ENCODE measurements around the gene ARMH3. TPM values are rescaled to one million over a fixed set of nuclear protein-coding genes. Genes with fewer than 3 reads are reported as not detected.

The ARMH3 gene
- polyA plus RNA-seq, 4 donors, result 16.6 to 21.1 (median 19.5) TPM

DNA sequence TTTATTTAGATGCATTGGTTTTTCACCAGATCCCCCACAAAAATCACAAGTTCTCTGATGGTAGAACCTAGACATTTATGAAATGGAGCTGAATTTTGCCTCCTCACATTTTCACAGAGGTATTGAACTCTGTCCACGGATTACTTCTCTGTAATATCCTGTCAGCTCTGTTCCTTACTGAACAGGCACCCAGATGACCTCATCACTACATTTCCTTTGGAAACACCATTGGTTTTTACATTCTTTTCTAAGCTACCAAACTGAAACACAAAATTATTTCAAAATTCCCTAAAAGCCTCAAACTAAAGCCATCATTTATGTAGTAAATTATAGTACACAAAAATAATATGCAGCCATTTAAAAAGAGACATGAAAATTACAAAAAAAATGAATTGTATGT is 114.1 kb downstream of the ARMH3 start:
- no peak for DNase-seq (ENCODE audit: low read depth in 4 of 4, low spot score in 2 of 4)

DNA sequence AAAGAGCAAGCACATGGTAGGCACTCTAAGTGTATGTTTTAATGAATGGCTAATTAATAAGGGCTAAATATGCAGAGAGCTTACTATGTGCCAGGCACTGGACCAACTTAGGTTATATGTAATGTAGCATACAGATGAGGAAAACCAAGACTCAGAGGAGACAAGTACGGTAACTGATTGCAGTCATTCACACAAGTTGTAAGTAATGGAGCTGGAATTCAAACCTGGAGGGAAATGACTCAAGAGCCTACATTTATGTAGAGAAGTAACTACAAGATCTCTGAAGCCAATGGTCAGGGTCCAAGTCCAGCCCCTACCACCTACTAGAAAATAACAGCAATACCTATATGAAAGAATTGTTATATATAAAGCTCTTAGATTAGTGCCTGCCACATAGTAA is 115.1 kb downstream of the ARMH3 start:
- no peak for DNase-seq (ENCODE audit: low read depth in 4 of 4, low spot score in 2 of 4)

DNA sequence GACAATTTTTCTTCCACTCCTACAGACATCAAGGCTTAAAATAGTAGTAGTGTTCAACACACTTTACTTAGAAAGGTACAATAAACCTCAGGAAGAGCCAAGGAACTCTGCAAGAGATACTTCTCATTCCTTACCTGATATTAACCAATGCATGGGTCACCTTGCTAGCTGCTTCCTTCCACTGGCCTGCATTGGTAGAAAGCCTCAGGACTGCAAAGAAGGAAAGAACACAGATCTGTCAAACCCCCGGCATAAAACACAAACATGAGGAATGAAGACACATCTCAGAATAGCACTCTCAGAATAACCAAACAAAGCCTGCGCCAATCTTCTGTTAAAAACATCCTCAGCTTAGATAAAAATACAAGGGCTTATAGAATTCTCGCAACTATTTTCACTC is 116.2 kb downstream of the ARMH3 start:
- DNase-seq (ENCODE audit: low read depth in 4 of 4, low spot score in 2 of 4), result no peak

DNA sequence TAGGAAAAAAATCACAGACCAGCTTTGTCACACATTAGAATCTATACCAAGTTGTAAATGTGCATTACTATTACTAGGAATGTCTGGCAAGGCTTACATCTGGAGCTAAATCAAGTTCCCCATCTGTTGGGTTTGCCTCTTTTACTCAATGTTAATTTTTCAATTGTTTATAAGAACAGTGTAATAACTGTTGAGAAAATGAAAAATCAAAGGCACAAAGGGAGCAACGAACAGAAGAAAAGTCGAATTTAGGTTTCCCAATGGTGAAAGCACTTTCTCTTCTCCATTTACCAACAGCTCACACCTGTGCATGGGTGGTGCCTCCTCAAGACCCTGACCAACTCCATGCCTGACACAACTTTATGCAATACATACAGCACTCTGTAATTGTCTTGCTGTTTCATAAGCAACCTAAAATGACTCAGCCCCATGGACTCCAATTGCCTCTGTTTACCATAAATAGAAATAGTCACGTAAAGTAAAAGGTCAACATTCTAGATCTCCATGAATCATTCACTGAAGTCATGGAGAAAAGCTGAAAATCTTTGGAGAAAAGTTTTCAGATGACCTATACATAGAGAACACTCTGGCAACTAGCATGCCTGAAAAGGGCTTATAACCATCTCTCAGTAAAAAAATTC is 116.8 kb downstream of the ARMH3 start:
- DNase-seq (ENCODE audit: low read depth in 4 of 4, low spot score in 2 of 4), result no peak

DNA sequence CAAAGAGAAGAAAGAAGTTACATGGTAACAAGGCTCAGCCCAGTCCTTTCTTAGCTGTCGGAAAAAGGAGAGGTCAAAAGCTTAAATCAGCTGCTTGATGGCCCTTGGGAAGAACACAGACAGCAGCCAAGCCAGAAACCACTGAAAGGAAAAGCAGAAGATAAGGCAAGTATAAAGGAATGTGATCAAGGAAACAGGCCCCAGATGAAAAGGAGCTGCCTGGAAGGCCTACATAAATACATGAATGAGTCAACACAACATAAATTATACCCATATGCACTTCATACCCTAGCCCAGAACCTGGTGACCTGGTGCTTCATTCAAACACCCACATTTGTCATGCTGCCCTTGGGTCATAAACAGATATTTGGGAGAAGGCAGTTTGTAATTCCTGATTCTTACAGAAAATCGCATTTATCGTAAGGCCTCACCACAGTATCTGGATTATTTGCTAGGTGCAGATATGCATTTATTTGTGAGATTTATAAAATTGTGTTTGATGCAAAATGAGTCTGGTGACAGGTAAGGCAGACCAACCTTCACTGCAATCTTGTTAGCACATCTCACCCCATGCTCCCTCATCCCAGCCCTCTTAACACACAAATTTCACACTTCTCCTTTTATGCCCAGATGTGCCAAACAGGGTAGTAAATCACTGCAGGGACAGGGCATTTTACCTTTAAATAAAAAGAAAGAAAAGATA is 117.5 kb downstream of the ARMH3 start:
- peak in 1 of 4 donors; percentile 24 for DNase-seq (ENCODE audit: low read depth in 4 of 4, low spot score in 2 of 4)

DNA sequence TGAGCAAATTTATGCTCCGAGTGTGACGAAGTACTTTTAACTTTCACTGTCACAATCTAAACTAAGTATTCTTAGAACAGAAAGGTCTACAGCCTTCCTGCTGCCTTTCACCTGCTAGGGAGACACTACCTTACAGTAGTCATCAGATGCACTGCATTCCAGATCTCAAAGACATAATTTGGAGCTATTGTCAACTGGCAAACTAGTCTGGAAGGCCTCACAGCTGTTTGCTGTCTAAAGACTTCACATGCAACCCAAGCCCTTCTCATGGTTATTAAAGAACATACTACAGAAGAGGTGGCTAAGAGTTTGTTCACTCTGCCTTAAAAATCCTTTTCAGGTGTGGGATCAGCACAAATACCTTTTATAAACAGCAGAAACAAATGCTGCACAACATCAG is 120.5 kb downstream of the ARMH3 start:
- DNase-seq (ENCODE audit: low read depth in 4 of 4, low spot score in 2 of 4), result no peak

DNA sequence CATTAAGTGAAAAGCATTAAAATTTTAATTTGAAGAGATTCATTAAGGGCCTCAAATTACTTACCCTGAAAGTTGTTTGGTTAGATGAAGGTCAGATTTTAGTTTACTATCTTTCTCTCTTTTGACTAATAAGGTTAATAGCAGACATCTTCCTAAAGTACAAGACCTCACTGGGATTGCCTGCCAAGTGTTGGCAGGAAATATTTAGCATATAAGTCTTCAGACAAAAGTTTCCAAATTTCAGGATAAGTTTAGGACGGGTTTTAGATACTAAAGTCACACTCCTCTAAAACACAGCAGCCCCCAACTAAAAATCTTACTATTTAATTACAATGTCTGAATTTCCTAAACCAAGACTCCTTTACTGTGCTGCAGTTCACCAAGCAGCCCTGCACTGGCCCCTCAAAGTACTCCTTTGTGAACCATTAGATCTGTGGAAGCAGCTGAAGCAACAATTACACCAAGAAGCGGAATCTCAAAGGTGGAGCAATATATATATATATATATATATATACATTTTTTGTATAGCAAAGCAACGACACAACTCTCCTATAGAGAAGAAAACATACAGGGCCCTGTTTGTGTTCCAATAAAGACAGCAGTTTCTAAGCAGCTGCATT is 121.2 kb downstream of the ARMH3 start:
- no peak for DNase-seq (ENCODE audit: low read depth in 4 of 4, low spot score in 2 of 4)

DNA sequence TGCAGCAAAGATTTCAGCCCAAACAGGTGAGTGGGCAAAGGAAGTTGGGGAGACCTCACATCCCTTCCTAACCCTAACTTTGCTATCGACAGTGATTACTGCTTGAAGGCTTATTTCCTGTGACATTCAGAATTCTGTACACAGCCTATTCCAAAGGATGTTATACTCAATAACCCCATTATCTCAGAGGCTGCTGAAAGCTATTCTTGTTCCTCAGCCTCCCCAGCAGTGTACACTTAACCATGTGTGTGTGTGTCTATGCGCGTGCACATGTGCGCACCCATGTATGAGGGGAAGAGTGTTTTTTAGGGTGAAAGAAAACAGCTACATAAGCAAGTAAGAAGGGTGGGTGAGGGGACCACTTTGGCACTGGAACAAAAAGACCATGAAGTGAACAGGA is 122.0 kb downstream of the ARMH3 start:
- DNase-seq (ENCODE audit: low read depth in 4 of 4, low spot score in 2 of 4), result no peak

DNA sequence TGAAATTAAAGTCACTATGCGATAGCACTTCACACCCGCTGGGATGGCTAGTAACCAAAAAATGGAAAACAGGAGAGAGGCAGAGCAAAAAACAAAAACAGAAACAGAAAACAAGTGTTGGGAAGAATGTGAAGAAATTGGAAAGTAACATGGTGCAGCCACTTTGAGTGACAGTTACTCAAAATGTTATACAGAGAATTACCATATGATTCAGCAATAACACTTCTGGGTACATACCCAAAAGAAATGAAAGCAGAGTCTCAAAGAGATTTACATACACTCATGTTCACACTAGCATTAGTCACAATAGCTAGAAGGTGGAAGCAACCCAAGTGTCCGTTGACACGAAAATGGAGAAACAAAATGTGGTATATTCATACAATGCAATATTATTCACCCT is 123.8 kb downstream of the ARMH3 start:
- DNase-seq (ENCODE audit: low read depth in 4 of 4, low spot score in 2 of 4), result no peak

DNA sequence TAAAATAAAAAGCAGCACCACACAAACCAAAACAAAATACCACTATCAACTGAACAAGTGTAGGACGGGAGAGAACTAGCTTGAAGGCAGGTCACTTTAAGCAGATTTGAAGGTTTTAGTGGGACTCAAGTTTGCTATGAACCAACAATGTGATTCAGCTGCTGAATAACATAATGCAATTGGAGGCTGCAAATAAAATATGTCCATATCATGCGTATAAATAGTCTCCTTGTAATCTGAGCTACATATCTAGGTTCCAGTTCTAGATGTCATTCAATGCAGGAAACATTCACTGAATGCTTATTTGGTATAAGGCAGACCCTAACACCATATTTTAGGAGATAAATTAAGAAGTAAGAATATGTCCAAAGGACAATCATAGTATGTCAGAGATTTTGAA is 130.9 kb downstream of the ARMH3 start:
- DNase-seq (ENCODE audit: low read depth in 4 of 4, low spot score in 2 of 4), result no peak

DNA sequence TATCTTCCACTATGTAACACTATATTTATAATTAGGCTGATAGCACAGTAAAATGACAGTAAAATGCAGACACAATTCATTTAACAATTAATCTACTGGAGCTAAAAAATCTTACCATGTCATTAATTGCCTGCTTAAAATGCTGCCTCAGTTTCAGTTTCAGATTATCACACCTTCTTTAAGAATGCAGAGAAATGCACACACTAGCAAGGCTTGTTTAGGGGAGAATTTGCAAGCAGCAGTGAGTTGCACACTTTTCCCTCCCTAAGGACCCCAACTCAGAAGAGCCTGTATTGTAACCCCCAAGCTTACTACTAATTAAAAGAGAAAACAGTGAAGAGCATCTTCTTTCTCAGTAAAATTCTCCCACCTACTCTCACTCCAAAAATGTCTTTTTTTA is 132.7 kb downstream of the ARMH3 start:
- DNase-seq (ENCODE audit: low read depth in 4 of 4, low spot score in 2 of 4), result no peak

DNA sequence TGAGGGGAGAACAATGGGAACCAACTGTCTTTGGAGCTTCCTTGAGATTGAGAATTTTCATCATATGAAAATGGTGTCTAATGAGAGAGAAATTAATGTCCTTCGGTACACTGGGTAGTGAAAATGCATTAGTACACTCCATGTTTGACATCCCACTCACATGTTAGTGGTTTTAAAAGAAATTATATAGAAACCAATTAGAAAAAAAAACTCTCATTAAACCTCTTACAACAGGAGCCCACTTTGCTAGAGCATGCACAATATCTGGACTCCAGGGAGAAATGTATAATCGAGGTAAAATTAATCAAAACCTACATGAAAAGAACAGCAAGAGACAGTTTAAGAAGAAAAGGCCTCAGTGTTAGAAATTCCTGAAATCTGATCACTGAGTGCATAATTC is 133.1 kb downstream of the ARMH3 start:
- DNase-seq (ENCODE audit: low read depth in 4 of 4, low spot score in 2 of 4), result no peak

DNA sequence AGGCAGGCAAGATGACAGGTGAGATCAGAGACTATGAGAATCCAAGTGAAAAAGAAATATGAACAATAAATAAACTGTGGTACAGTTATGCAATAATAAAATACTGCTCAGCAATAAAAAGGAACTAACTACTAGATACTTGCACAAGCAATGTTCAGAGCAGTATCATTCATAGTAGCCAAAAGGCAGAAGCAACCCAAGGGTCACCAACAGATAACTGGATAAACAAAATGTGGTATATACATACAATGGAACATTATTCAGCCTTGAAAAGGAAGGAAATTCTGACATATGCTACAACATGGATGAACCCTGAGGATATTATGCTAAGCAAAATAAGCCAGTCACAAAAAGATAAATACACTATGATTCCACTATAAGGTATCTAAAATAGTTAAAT is 135.4 kb downstream of the ARMH3 start:
- DNase-seq (ENCODE audit: low read depth in 4 of 4, low spot score in 2 of 4), result no peak

DNA sequence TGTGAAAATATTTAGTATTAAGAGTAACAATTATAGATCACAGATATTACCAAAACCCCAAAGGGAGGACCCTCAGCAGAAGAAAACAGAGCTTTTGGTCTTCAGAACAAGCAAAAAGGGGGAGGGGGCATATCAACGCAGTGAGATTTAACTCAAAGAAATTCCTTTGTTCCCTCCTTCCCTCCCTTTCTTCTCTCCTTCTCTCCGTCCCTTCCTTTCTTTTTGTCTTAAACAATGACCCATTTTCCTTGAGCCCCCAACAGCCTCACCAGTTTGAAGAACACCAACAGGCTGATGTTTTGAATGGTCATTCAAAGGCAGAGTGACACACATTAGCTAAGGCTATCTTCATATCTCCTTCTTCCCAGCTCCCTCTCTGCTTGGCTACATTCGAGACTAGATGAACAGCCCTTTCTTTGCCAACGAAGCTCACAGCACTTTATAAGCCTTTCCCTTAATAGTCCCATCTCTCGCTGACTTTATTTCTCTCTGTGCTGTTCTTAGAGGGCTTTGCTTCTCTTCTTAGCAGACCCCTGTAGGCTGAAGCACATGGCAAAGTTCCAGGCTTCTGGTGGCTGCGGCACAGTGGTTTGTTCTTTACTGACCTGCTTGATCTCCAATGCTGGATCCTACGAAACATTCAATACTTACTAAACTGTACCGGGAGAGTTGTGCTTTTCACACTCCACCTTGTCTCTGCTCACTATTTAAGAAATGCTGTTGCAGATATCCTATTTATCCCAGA is 136.8 kb downstream of the ARMH3 start:
- no peak for DNase-seq (ENCODE audit: low read depth in 4 of 4, low spot score in 2 of 4)

DNA sequence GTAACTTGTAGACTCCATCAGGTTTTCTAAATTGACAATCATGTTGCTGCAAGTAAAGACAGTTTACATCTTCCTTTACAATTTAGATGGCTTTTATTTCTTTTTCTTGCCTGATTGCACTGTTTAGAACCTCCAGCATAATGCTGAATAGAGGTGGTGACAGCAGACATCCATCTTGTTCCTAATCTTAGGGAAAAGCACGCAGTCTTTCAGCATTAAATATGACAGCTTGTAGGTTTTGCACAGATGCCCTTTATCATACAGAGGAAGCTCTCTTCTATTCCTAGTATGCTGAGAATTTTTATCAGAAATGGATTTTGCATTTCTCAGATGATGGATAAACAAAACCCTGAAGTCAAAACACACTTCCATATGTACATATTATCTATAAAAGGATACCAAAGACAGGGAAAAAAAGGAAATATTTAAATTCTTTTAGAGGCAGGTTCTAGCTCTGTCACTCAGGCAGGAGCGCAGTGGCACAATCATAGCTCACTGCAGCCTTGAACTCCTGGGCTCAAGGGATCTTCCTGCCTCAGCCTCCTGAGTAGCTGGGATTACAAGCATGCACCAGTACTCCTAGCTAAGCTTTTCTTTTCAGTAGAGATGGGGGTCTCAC is 143.3 kb downstream of the ARMH3 start:
- DNase-seq (ENCODE audit: low read depth in 4 of 4, low spot score in 2 of 4), result no peak

DNA sequence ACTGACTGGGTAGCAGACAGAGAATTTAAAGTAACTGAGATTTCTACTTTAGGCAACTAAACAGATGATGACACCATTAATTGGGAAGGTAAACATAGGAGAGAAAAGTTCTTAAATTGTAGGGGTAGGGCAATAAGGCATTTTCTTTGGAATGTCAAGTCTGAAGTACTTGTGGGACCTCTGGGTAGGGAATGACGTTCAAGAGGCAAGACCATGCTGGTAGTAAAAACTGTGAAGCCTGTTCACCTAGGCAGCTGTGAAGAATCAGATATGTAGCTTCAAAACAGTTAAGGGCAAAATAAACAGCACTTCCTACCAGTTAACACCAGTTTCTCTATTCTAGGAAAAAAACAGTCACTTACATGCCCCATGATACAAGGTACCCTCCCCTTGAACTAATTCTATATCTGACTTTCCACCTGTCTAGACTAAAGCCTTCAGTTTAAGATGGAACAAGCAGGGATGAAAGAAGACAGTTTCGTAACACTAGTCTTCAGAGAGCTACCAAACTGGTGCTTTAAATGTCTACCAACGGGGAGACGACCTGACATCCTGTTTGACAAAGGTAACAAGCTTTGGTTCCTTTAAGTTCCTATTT is 149.3 kb downstream of the ARMH3 start:
- no peak for DNase-seq (ENCODE audit: low read depth in 4 of 4, low spot score in 2 of 4)

DNA sequence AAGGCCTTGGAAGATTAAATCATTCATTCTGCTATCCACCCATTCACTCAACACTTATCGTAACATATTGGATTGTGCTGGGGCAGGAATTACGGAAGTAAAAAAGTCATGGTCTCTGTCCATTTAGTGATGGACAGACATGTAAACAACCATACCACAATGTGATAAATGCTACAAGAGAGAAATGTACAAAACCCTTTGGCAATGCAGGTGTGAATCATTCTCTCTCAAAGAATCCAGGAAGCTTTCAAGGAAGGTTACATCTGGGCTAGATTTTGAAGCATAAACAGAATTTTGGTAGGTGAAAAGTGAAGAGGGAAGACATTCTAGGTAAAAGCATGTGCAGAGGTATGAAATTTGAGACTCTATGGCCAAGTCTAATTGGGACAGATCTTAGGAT is 150.7 kb downstream of the ARMH3 start:
- DNase-seq (ENCODE audit: low read depth in 4 of 4, low spot score in 2 of 4), result no peak

DNA sequence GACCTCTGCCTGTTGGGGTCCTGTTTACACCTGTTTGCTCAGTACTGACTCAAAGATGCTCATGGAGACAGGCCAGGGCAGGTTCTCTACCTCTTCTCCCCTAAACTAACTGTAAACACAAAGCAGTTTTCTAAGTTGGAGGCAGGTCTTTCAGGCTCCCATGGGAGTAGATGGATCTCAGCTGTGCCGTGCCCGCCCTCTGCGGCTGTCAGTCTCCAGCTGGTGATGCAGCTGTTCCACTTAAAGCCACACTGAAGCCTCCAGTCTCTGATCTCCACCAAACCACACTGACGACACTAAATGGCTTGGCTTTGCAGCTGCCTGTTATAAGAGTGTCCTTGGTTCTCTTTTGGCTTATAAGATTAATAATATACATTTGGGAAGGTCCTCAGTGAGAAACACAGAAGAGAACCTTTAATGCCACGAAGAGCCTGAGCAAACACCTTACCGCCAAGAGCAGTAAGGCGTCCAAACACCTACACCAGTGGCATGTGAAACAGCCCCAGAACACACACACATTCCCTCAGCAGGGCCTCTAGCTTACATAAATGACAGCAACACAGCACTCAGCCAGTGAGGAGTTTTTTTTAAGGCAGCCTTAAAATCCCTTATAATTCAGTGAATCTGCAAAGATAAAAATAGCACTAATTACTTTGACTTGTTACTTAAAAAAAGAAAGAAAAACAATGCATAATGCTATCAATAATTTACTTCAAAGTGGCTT is 152.0 kb downstream of the ARMH3 start:
- DNase-seq (ENCODE audit: low read depth in 4 of 4, low spot score in 2 of 4), result no peak

DNA sequence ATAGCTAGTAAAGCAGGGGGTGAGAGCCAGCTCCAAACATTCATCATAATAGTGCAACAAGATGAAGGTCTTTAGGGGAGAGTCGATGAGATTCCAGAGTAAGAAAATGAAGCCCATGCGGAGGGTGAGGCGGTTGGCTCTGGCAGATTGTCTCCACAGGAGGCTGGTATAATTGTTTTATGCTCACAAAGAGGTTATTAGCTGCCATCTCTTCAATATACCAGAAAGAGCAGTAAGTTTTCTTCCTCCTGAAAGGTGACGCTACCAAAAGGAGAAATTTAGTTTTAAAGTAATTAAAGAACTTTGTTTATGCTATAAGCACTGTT is 153.2 kb downstream of the ARMH3 start:
- DNase-seq (ENCODE audit: low read depth in 4 of 4, low spot score in 2 of 4), result no peak
